HG03060 (cell line): ENCODE measurements around the gene LIME1.
"Not testable (repeated sequence)": the region's sequence is repeated elsewhere in the genome, so short reads cannot be mapped to it uniquely, and the experiment has no call there.

Source experiments
- ATAC-seq: cut with Tn5 transposase; IDR thresholded peaks from one replicate; pipeline ENCODE4 v1.9.1; 2021; ENCODE audit warnings: low read depth, moderate number of reproducible peaks; ENCODE audit not compliant: unreplicated experiment

Gene LIME1

DNA sequence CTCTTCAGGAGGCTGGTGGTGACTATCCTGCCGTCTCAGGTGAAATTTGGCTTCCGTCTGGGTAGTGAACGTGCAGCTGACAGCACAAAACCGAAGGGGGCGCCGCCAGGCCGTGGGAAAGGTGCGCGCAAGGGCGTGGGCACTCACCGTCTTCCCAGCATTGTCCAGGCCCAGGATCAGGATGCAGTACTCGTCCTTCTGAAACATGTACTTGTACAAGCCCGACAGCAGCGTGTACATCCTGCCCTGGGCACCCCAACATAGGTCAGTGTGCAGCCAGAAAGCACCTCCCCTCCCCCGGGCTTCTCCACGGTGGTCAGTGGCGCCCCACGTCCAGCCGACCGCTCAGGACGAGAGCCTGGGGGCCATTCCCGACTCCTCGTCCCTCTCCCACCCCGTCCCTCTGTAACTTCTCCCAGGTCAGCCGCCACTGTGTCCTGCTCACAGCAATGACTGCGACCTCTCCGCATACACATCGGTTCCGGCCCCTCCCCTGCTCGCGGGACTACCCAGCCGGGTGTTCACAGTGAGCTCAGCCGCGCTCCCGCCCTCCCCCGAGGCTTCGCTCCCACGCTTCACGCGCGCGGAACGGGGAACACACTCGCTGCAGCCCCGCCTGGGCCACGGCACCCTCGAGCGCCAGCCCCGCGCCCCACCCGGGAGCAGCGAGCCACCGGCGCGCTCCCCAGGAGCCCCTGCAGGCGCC lies 29.5 kb upstream of the LIME1 start:
- no peak for ATAC-seq

DNA sequence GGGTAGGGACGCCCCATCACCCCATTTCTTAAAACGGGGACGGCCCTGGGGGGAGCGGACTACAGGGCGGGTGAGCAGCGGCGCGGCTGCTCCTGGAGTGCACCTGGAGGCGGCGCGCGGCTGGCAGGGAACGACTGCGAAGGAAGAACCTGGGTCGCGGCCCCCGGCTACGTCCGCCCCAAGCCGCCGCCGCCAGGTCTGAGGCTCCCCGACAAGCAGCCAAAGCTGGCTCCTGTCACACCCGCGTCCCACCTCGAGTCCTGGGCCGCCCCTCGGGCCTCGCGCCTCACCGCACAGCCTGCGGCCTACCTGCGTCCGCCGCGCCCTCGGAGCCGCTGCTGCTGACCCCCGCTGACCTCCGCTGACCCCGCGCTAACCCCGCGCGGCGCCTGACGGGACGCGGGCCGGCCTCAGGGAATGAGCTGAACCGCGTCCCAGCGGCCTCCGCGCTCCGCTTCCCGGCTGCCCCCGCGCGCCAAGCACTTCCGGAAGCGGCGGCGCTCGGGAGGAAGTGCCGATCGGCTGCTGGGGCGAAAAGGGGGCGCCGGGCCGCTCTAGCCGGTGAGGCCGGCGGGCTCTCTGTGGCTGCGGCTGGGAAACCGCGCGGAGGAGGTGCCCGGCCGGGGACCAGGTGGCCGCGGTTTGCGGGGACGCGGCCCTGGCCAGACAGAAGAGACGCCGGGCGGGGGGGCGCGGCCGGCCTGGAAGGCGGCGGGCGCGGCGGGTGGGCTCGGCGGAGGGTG lies 28.7 kb upstream of the LIME1 start, which contains the start of the genes ARFRP1 and ZGPAT:
Gene ARFRP1 (minus strand): TSS at position 419 of the 743 bp plus-strand sequence. CDS start 885 bp downstream, outside the sequence.
Gene ZGPAT (plus strand): TSS at position 482 of the 743 bp plus-strand sequence. CDS start 542 bp downstream, outside the sequence.
- ATAC-seq = no peak

DNA sequence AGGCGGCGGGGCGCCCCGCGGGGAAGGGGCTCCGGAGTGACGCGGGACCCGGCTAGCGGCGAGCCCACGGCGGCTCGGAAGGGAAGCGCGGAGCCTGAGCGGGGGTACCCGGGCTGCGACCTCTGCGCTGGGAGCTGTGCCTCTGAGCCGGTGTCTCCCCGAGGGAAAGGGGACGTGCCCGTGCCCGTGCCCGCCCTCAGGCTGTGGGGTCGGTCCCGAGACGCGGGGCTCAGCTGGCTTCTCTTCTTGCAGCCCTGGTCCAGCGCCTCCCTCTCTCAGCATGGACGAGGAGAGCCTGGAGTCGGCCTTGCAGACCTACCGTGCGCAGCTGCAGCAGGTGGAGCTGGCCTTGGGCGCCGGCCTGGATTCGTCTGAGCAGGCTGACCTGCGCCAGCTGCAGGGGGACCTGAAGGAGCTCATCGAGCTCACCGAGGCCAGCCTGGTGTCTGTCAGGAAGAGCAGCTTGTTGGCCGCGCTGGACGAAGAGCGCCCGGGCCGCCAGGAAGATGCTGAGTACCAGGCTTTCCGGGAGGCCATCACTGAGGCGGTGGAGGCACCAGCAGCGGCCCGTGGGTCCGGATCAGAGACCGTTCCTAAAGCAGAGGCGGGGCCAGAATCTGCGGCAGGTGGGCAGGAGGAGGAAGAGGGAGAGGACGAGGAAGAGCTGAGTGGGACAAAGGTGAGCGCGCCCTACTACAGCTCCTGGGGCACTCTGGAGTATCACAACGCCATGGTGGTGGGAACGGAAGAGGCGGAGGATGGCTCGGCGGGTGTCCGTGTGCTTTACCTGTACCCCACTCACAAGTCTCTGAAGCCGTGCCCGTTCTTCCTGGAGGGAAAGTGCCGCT lies 27.9 kb upstream of the LIME1 start:
- no peak for ATAC-seq

DNA sequence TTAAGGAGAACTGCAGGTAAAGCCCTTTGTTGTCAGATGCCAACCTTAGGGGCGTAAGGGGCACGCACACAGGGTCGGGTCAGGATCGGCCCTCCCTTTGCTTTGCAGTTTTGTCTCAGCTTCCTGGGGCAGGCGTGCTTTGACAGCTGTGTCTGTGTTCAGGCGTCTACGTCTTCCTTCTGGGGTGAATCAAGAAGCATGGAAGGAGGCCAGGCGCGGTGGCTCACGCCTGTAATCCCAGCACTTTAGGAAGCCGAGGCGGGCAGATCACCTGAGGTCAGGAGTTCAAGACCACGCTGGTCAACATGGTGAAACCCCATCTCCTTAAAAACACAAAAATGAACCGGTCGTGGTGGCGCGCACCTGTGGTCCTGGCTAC lies 27.3 kb upstream of the LIME1 start:
- no peak for ATAC-seq

DNA sequence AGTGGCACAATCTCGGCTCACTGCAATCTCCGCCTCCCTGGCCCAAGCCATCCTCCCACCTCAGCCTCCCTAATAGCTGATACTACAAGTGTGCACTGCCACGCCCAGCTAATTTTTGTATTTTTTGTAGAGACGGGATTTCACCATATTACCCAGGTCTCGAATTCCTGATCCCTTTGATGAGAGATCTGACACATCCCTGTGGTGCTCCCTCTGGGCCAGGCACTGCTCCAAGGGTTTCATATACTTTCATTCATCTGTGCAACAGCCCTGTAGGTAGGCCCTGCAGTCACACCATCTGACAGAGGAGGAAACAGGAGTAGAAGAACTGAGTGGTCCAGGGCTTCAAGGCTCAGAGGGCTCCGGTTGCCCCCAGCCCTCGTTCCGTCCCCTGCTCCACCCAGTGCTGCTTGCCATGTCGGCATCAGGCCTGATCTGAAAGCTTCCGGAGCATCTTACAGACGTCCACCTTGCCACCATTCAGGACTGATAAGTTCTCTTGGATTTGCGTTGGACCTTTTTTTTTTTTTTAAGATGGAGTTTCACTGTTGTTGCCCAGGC lies 25.3 kb upstream of the LIME1 start:
- ATAC-seq = no peak

DNA sequence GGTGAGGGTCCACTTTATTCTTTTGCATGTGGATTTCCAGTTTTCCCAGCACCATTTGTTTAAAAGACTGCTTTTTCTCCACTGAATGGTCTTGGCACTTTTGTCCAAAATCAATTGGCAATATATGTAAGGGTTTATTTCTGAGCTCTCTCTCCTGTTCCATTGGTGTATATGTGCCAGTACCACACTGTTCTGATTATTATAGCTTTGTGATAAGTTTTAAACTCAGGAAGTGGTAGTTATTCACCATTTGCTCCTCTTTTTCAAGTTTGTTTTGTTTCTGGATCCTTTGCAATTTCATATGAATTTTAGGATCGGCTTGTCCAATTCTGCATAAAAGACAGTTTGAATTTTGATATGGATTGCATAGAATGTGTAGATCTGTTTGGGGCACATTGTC lies 24.3 kb upstream of the LIME1 start:
- no peak for ATAC-seq

DNA sequence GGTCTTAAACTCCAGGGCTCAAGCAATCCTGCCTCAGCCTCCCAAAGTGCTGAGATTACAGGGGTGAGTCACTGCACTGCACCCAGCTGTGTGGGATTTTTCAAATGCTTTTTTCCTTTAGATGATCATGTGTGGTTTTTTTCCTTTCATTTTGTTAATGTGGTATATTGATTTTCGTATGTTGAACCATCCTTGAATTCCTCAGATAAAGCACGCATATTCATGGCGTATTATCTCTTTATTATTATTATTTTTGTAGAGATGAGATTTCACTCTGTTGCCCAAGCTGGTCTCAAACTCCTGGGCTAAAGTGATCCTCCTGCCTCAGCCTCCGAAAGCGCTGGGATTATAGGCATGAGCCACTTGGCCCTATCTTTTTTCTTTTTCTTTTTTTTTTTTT lies 21.6 kb upstream of the LIME1 start:
- ATAC-seq = no peak

DNA sequence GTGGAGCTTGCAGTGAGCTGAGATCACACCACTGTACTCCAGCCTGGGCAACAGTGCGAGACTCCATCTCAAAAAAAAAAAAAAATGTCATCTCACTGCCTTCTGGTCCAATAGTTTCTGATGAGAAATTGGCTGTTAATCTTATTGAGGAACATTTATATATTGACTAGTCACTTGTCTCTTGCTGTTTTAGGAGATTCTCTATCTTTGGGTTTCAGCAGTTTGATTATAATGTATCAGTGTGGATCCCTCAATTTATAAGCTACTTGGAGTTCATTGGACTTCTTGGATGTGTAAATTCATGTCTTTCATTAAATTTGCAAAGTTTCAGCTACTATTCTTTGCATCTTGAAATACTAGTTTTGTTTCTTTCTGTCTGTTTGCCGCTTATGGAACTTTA lies 17.5 kb upstream of the LIME1 start:
- no peak for ATAC-seq

DNA sequence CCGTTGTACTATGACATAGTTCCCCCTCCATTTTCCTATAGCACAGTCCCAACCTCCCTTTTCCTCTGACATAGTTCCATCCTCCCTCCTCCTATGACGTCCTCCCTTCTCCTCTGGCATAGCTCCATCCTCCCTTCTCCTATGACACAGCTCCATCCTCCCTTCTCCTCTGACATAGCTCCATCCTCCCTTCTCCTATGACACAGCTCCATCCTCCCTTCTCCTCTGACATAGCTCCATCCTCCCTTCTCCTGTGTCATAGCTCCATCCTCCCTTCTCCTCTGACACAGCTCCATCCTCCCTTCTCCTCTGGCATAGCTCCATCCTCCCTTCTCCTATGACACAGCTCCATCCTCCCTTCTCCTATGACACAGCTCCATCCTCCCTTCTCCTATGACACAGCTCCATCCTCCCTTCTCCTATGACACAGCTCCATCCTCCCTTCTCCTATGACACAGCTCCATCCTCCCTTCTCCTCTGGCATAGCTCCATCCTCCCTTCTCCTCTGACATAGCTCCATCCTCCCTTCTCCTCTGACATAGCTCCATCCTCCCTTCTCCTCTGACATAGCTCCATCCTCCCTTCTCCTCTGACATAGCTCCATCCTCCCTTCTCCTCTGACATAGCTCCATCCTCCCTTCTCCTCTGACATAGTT lies 13.4 kb upstream of the LIME1 start:
- not testable (repeated sequence) for ATAC-seq

DNA sequence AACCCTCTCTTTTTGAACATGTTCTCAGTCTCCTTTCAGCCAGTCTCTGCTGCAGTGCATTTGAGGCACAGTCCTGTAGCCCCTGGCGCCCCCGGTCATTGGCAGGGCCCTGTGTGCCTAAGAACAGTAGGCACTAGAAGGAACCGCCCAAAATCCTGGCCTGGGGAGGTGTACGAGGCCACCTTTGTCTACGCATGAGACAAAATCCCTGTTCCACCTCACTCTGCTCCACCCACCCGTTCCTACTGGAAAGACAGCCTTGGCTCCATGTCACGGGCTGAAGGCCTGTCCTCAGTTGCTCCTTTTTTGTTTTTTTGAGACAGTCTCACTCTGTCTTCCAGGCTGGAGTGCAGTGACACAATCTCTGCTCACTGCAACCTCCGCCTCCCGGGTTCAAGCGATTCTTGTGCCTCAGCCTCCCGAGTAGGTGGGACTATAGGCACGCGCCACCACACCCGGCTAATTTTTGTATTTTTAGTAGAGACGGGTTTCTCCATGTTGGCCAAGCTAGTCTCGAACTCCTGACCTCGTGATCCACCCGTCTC lies 6.2 kb upstream of the LIME1 start:
- not testable (repeated sequence) for ATAC-seq

DNA sequence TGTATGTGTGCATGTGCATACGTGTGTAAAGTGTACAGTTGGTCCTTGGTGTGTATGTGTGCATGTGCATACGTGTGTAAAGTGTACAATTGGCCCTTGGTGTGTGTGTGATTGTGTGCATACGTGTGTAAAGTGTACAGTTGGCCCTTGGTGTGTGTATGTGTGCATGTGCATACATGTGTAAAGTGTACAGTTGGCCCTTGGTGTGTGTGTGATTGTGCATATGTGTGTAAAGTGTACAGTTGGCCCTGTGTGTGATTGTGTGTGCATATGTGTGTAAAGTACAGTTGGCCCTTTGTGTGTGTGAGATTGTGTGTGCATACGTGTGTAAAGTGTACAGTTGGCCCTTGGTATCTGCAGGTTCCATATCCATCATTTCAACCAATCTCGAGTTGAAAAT lies 5.1 kb upstream of the LIME1 start:
- no peak for ATAC-seq

DNA sequence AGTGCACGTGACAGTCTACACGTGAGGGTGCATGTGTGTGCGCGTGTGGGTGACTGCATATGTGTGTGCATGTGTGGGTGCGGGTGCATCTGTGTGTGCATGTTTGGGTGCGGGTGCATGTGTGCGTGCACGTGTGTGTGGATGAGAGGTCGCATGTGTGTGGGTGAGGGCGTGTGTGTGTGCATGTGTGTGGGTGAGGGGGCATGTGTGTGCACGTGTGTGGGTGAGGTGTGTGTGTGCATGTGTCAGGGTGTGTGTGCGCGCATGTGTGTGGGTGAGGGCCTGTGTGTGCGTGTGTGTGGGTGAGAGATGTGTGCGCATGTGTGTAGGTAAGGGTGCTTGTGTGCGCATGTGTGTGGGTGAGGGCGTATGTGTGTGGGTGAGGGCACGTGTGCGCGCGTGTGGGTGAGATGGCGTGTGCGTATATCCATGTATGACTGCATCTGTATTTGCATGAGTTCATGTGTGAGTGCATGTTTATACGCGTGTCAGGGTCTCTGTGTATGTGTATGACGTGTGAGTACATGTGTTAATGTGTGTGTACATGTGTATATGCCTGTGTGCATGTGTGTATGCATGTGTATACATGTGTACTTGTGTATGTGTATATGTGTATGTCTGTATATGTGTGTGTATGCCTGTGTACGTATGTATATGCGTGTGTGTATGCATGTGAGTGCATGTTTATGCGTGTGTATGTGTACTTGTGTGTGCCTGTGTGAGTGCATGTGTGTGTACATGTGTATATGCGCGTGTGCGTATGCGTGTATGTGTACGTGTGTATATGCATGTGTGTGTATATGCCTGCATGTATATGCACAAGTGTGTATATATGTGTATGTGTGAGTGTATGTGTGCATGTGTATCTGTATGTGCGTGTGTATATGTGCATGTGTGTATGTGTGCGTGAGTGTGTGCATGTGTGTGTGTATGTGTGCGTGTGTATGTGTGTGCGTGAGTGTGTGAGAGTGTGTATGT lies 4.1 kb upstream of the LIME1 start:
- no peak for ATAC-seq

DNA sequence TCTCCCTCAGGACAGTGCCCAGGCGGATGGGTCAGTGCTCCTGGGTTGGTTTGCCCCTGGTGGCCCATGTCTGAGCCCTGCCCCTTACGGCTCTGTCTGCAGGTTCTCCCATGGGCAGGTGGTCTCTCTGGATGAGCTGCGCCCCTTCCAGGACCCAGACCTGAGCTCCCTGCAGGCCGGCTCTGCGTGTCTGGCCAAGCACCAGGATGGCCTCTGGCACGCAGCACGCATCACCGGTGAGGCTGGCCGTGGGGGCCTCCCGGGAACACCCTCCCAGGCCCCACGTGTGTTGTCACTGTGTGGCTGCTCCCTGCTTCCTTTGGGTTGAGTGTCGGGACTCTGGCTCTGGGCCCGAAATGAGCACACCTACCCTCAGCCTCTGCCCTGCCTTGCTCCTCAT lies 3.3 kb upstream of the LIME1 start:
- ATAC-seq = no peak

DNA sequence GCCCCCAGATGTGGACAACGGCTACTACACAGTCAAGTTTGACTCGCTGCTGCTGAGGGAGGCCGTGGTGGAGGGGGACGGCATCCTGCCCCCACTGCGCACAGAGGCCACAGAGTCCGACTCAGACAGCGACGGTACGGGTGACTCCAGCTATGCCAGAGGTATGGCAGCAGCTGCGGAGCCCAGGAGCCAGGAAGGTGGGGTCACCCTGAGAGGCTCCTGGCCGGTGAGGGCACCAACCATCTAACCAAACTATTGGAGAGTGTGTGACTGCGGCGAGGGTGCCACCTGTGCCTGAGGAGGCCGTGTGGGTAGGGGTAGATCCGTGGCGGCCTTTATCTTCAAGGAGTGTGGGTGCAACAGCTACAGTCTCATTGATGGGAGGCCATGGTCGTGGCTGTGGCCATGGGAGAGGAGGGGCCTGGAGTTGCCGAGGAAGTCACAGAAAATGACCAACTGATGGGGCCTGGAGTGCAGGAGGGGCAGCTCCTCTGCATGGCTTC lies 2.8 kb upstream of the LIME1 start:
- no peak for ATAC-seq

DNA sequence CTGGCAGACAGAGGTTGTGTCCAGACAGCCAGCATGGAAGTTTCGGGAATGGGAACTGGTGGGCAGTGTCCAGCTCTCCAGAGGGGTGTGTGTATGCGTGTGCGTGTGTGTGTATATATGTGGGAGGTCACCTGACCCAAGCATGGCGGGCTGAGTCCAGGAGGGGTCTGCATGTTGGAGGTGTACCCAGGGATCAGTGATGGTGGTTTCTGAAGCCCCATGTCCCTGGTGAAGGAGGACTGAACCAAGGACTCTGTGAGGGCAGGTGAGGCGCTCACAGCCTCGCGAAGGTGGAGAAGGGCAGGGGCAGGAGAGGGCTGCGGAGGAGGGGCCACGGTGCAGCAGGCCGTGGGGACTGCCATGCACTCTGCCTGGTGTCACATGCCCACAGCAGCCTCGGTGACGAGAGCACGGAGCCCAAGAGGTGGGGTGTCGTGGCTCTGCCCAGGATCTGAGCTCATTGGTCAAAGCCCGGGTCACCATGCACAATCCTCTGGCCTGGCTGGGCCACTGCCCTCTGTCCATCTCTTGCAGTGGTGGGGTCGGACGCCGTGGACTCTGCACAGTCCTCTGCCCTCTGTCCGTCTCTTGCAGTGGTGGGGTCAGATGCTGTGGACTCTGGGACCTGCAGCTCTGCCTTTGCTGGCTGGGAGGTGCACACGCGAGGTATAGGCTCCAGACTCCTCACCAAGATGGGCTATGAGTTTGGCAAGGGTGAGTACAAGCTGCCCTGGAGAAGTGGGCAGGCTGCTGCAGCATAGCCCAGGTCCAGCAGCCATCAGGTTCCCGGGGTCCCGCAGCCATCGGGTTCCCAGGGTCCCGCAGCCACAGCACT lies 2.1 kb upstream of the LIME1 start:
- no peak for ATAC-seq

DNA sequence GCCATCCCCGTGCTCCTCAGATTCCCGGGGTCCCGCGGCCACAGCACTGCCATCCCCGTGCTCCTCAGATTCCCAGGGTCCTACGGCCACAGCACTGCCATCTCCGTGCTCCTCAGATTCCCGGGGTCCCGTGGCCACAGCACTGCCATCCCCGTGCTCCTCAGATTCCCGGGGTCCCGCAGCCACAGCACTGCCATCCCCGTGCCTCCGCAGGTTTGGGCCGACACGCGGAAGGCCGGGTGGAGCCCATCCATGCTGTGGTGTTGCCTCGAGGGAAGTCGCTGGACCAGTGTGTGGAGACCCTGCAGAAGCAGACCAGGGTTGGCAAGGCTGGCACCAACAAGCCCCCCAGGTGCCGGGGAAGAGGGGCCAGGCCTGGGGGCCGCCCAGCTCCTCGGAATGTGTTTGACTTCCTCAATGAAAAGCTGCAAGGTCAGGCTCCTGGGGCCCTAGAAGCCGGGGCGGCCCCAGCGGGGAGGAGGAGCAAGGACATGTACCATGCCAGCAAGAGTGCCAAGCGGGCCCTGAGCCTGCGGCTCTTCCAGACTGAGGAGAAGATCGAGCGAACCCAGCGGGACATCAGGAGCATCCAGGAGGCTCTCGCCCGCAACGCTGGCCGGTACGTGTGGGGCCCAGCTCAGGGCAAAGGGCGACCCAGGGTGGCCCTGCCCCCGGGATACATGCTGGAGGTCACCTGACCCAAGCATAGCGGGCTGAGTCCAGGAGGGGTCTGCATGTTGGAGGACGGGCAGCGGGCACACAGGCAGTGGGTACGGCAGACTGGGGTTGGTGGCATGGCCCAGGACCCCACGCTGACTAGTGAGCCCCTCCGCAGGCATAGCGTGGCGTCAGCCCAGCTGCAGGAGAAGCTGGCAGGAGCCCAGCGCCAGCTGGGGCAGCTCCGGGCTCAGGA lies 1.3 kb upstream of the LIME1 start:
- no peak for ATAC-seq
